Activated naive CD8-positive, alpha-beta T cell treated with anti-CD3 and anti-CD28 coated beads, Interleukin-2, amount 50 U/mL, for 16 hours (primary cell): Measurements from ENCODE around the gene KDM4D.
"Not testable (repeated sequence)": the region's sequence is repeated elsewhere in the genome, so short reads cannot be mapped to it uniquely, and the experiment has no call there.

Experiments
- DNase-seq: peaks from one replicate; pipeline ENCODE4 v3.0.0-alpha.2; 2020; ENCODE audit warnings: low read depth, low spot score

KDM4D gene

GRCh38 chr11:94973099-94973968 is at the start of gene KDM4D, which contains the start of gene CWC15:
Gene KDM4D (plus strand): TSS chr11:94973709. CDS start chr11:94997373, 23,664 bp downstream.
Gene CWC15 (minus strand): TSS chr11:94973556. CDS start chr11:94972185, 1,371 bp downstream.
- DNase-seq: peak; percentile 91

- DNase-seq: no peak
Observed at GRCh38 chr11:94924171-94924572, 49.3 kb upstream of the KDM4D start.

GRCh38 chr11:94924612-94925011 is 48.9 kb upstream of the KDM4D start:
- DNase-seq: no peak

- no peak for DNase-seq
Observed at GRCh38 chr11:94925422-94926270, 47.9 kb upstream of the KDM4D start.

- no peak for DNase-seq
Observed at GRCh38 chr11:94926271-94926625, 47.3 kb upstream of the KDM4D start.

- no peak for DNase-seq
Observed at GRCh38 chr11:94926698-94927237, 46.7 kb upstream of the KDM4D start.

- DNase-seq: no peak
Observed at GRCh38 chr11:94928117-94928990, 45.2 kb upstream of the KDM4D start.

GRCh38 chr11:94932072-94932471 is 41.4 kb upstream of the KDM4D start:
- DNase-seq: not testable (repeated sequence)

GRCh38 chr11:94932503-94932902 is 41.0 kb upstream of the KDM4D start:
- no peak for DNase-seq

GRCh38 chr11:94933223-94934130 is 40.0 kb upstream of the KDM4D start:
- no peak for DNase-seq

GRCh38 chr11:94934362-94934761 is 39.1 kb upstream of the KDM4D start:
- DNase-seq: no peak

GRCh38 chr11:94934846-94935245 is 38.7 kb upstream of the KDM4D start:
- no peak for DNase-seq

GRCh38 chr11:94938095-94939055 is 35.1 kb upstream of the KDM4D start:
- no peak for DNase-seq

GRCh38 chr11:94939346-94939745 is 34.2 kb upstream of the KDM4D start:
- no peak for DNase-seq

GRCh38 chr11:94941131-94941530 is 32.4 kb upstream of the KDM4D start:
- DNase-seq: no peak

- DNase-seq: no peak
Observed at GRCh38 chr11:94946812-94947211, 26.7 kb upstream of the KDM4D start.

GRCh38 chr11:94948070-94948617 is 25.4 kb upstream of the KDM4D start:
- DNase-seq: no peak

- no peak for DNase-seq
Observed at GRCh38 chr11:94954753-94955152, 18.8 kb upstream of the KDM4D start.

- DNase-seq: no peak
Observed at GRCh38 chr11:94956963-94957362, 16.5 kb upstream of the KDM4D start.
